ENCODE results near the gene UBN1. TPM values are rescaled to one million over a fixed set of nuclear protein-coding genes. Genes with fewer than 3 reads are reported as not detected.

Gene UBN1
- total and polyA plus RNA-seq, 4 donors, result 7.3 to 19.7 (median 14.2) TPM

Other genes starting within 250 kb of the UBN1 start
- 1 to 10 TPM; 4.5 to 6.9 TPM for gene UBALD1, start 232.6 kb upstream of the UBN1 start, total RNA-seq
- gene UBALD1, start 232.6 kb upstream of the UBN1 start, polyA plus RNA-seq, result 10 to 100 TPM in 1 of 2 donors, 1 to 10 TPM in 1; 8.2 to 22.4 TPM
- 10 to 100 TPM; 15.9 to 35.7 TPM for gene MGRN1, start 222.7 kb upstream of the UBN1 start, total RNA-seq
- gene MGRN1, start 222.7 kb upstream of the UBN1 start, polyA plus RNA-seq, result 10 to 100 TPM; 21.9 to 29.9 TPM
- 10 to 100 TPM; 22.4 to 40.3 TPM for gene NUDT16L1, start 153.9 kb upstream of the UBN1 start, total RNA-seq
- gene NUDT16L1, start 153.9 kb upstream of the UBN1 start, polyA plus RNA-seq, result 10 to 100 TPM; 32.3 to 43.4 TPM
- gene ANKS3, start 113.2 kb upstream of the UBN1 start, total RNA-seq, result 10 to 100 TPM in 1 of 2 donors, 1 to 10 TPM in 1; 4.1 to 14.0 TPM
- 1 to 10 TPM; 4.0 to 5.3 TPM for gene ANKS3, start 113.2 kb upstream of the UBN1 start, polyA plus RNA-seq
- gene DNAAF8, start 112.9 kb upstream of the UBN1 start, total RNA-seq, result under 1 TPM; 0.42 to 0.70 TPM
- under 1 TPM; 0.33 to 0.75 TPM for gene DNAAF8, start 112.9 kb upstream of the UBN1 start, polyA plus RNA-seq
- gene ZNF500, start 80.3 kb upstream of the UBN1 start, total RNA-seq, result 1 to 10 TPM; 5.9 to 7.4 TPM
- gene ZNF500, start 80.3 kb upstream of the UBN1 start, polyA plus RNA-seq, result 1 to 10 TPM; 3.0 to 4.0 TPM
- not detected for gene SEPTIN12, start 59.1 kb upstream of the UBN1 start, total RNA-seq
- not detected for gene SEPTIN12, start 59.1 kb upstream of the UBN1 start, polyA plus RNA-seq
- gene SMIM22, start 52.1 kb upstream of the UBN1 start, total RNA-seq, result 1 to 10 TPM in 1 of 2 donors, not detected in 1; 1.2 TPM
- gene SMIM22, start 52.1 kb upstream of the UBN1 start, polyA plus RNA-seq, result under 1 TPM; 0.49 to 0.72 TPM
- 10 to 100 TPM; 14.0 to 28.1 TPM for gene ROGDI, start 44.8 kb upstream of the UBN1 start, total RNA-seq
- gene ROGDI, start 44.8 kb upstream of the UBN1 start, polyA plus RNA-seq, result 10 to 100 TPM; 16.1 to 18.6 TPM
- gene GLYR1, start 193 bp upstream of the UBN1 start, total RNA-seq, result 10 to 100 TPM; 43.7 to 50.2 TPM
- gene GLYR1, start 193 bp upstream of the UBN1 start, polyA plus RNA-seq, result 10 to 100 TPM; 18.1 to 37.4 TPM
- gene PPL, start 89.7 kb downstream of the UBN1 start, total RNA-seq, result 10 to 100 TPM in 1 of 2 donors, 1 to 10 TPM in 1; 2.1 to 26.0 TPM
- gene PPL, start 89.7 kb downstream of the UBN1 start, polyA plus RNA-seq, result 1 to 10 TPM; 5.4 to 6.8 TPM
- gene SEC14L5, start 110.8 kb downstream of the UBN1 start, total RNA-seq, result under 1 TPM; 0.17 to 0.65 TPM
- under 1 TPM; 0.03 to 0.07 TPM for gene SEC14L5, start 110.8 kb downstream of the UBN1 start, polyA plus RNA-seq
- 10 to 100 TPM; 11.7 to 13.4 TPM for gene NAGPA, start 186.5 kb downstream of the UBN1 start, total RNA-seq
- 1 to 10 TPM; 5.4 to 9.8 TPM for gene NAGPA, start 186.5 kb downstream of the UBN1 start, polyA plus RNA-seq
- under 1 TPM in 1 of 2 donors, not detected in 1; 0.25 TPM for gene C16orf89, start 218.5 kb downstream of the UBN1 start, total RNA-seq
- under 1 TPM in 1 of 2 donors, not detected in 1; 0.61 TPM for gene C16orf89, start 218.5 kb downstream of the UBN1 start, polyA plus RNA-seq
- 10 to 100 TPM; 18.9 to 25.4 TPM for gene ALG1, start 224.4 kb downstream of the UBN1 start, total RNA-seq
- gene ALG1, start 224.4 kb downstream of the UBN1 start, polyA plus RNA-seq, result 10 to 100 TPM; 20.5 to 20.8 TPM

Measured in liver (tissue), 4 donors.